ENCODE results near the gene KLHL42.

- TF ChIP-seq POLR2A (IDR thresholded peaks at IDR 0.05), result no peak
- no peak for TF ChIP-seq CTCF (IDR thresholded peaks at IDR 0.05)
These were observed 17.4 kb downstream of the KLHL42 start for GRCh38 chr12:27797301-27798025.

Measured in Peyer's patch (tissue), 4 donors.